NCI-H1105 (cell line): ENCODE measurements around the gene CABS1.
A peak's percentile ranks its signal among the peaks of the same experiment; 100 is the strongest.

ENCODE experiments used
- DNase-seq: peaks from one replicate; lab custom pipeline; 2025; lab: John Stamatoyannopoulos, UW

Gene CABS1

DNA sequence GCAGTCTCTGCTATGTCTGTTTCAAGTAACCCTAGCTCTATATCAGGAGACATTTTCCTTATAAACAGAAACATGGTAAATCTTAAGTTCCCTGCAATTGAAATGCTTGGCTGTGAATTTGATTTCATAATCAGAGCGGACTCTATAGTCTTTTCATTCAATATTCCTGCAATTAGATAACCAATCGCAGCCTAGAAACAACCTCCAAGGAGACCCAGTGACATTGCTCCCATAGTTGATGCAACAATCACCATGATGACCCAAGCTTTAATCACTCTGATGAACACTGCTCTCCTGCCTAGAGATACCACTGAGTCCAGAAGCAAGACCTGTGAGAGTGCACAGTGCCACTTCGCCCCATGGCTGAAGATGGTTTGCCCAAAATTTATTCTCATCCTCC lies at the start of gene CABS1:
Gene CABS1, plus strand, starts transcription at position 301 of the 400 bp plus-strand sequence. Its CDS starts 59 bp downstream, at position 360.
- no peak for DNase-seq

DNA sequence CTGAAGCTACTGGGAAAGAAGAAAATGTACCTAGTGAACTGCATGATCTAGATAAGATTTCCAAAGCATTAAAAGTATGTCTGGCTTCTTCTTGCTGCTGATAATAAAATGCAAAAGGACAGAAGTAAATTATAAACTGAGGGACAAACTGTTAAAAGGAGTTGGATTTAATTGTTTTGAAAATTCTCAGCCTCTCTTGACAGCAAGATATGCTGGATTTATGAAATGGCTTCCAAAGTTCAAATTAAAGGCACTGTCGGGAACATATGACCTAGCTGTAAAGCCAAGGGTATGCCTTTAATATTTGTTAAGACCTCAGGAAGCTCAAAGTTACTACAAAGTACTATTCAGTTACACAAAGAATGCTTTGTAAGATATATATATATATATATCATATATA lies 46.1 kb upstream of the CABS1 start:
- DNase-seq: no peak

DNA sequence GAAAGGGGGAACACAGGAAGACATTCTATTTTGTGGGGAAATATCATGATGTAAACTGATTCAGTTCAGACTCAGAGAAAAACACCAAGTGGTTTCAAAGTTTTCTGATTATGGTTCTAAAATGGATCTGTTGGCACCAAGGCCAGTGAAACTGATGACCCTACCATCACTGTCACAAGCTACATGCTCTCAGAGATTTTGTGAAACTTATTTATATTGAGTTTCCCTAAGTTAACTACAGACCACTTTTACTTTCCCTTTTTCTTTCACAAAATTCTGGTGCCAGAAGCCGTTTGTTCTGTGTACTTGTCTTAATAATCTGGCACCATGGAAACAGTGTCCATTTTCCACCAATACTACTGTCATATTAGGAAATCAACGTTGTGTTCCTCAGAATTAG lies 43.4 kb upstream of the CABS1 start:
- DNase-seq: no peak

DNA sequence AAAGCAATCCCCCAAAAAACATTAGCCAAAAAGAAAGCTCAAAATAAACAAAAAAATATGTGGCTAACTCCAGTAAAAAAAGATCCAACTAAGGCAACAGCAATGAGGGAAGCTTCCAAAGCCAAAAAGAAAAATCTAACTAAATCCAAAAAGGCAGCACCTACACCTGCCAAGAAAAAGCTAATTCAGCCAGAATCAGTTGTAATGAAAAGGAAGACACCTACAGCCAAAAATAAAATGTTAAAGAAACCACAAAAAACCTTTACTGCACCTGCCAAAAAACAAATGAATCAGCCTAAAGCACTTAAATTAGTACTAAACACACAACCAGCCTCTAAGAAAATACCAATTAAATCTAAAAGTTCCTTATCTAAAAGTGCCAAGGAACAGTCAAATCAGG lies 37.2 kb upstream of the CABS1 start:
- DNase-seq: no peak

DNA sequence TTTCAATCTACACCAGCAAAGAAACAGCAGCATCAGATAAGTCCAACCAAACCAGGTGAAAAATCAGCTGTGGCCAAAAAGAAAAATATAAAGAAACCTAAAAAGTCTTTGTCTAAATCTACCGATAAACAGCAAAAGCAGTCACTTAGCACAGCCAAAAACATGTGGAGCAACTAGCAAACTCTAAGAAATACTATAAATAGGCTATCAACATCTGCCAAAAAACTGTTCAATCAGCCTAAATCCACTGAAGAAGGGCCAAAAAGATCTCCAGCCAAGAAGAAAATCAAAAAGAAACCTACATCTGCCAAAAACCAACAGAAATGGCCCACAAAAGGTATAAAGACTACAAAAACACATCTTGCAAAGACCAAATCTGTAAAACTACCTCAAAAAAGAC lies 36.7 kb upstream of the CABS1 start:
- DNase-seq: no peak

DNA sequence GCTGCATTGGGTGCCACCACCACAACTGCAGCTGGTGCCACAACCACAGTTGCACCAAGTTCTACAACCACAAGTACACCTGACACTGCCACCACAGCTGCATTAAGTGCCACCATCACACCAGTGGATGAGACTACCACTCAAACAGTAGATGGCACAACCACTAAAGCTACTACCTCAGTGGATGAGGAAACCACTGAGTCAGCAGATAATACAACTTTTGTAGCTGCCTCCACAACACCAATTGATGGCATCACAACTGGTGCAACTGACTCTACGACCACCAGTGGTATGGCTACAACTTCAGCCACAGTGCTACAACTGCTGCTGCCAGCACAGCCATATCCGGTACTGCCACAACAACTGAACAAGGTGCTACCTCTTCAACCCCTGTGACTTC lies 35.1 kb upstream of the CABS1 start:
- DNase-seq: no peak

DNA sequence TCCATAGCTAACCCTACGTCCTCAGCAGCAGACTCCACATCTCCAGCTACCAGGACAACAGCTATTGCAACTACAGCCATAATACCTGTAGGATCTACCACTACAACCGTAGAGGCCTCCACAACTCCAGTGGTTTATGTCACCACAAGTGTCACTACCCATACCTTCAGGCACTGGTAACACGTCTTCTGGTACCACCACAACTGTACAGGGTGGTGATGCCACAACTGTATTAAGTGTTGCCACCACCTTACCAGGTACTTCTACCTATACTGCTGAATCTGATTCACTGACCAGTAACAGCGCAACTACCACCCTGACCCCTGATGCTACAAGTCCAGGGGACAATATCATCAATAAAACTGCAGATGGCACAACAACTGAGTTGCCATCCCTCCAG lies 34.6 kb upstream of the CABS1 start:
- no peak for DNase-seq

DNA sequence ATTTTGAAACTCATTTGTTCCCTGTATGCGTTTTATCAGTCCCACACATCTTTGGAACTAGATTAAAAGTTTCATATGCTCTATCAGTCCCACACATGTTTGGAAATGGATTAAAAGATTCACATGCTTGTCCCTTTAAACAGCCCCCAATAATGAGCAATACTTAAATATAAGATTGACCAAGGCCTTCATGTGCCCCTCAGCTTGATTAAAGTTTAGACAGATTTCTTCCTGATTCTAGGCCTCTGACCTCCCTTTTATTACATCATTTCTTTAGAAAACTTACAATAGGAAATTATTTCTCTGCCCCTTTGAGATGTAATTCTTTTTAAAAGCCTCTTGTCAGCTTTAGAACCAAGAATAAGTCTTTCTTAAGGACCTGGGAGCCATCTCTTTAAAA lies 31.7 kb upstream of the CABS1 start:
- no peak for DNase-seq

DNA sequence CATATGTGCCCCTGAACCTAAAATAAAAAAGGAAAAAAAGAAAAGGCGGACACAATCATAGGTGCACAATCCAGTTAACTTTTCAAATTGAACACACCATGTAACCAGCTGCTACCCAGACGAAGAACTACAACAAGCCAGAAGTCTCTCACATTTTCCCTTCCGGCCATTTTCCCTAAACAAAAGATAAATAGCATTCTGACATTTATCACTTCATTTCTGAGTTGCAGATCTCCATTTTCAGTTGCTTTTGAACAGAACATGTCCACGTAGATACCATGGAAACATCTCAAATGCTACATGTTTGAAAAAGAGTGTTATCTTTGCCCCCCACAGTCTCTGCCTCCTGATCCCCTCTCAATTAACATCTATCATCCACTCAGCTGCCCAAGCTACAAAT lies 29.2 kb upstream of the CABS1 start:
- no peak for DNase-seq

DNA sequence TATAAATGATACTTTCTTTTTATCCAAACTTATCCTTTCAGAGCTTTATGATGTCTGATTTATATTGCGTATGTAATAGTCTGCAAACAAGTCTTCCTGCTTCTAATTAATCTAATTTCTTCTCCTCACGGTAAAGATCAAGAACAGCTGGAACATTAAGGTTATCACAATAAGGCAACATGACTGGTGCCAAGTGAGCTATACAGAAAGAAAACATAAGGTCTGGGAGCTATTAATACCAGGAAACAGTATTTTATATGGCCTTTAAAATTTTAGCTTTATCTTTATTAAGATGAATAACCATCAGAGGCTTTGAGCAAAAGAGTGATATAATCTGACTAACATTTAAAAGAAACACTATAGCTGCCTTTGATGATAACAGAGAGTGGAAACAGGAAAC lies 28.7 kb upstream of the CABS1 start:
- no peak for DNase-seq

DNA sequence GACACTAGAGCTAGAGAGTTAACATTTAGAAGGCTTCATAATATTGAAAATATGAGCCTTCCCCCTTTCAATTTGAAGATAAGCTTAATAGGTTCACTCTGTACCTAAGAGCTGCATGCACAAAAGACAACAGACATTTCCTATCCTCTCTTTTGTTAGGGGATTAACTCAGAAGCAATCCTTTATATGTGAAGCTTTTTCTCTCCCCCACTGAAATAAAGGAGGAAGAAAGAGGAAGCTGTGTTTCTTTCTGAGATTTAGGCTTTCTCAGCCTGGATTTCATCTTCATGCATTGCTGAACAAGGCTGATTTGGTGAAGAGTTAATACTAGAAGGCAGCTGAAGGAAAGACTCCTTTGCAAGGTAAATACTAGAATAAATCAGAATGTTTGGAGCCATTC lies 21.0 kb upstream of the CABS1 start:
- DNase-seq: no peak

DNA sequence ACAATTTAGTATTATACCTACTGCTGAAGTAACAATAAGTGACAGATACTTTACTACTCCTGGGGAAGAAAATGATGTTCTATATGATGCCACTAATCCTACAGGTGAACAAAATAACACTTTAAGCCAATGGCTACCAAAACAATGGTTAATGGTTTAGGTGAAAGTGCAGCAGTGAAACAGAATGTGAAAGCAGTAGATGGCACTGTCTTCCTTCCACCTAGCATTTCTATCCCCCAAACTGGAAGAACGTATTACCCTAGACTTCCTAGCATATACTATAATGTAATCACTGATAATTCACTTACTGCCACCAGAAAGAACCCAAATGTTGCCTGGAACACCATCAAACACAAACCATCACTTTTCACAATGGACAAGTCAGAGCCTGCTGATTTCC lies 18.9 kb upstream of the CABS1 start:
- DNase-seq: no peak

DNA sequence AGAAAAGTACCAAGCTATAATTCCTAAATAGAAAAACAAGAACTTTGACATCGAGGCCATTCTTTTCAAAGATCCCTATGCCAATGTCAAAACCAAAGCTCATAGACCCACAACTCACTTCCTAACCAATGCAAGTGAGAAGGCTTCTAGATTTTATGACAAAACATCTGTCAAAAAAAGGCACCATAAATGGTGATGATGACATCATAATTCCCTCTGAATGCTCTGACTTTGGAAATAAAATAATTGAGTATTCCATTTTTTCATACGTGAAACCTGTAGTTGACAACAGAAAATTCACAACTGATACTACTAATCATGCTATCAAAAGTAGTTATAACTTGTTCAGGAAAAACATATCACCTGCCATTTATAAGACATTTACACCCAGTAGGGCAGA lies 8.7 kb upstream of the CABS1 start:
- no peak for DNase-seq

DNA sequence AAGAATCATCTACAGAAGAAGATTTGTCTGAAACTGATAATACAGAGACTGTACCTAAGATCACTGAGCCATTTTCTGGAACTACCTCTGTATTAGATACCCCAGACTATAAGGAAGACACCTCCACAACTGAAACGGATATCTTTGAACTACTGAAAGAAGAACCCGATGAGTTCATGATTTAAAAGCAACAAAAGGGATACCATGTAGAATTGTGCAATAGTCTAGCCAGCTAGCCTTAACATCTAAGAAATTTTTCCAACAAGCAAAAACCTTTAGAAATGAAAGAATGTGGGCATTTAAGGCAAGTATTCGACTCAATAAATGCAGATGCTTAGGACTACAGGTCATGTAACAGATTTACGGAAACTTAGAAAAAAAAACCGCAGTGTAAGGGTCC lies 1.3 kb downstream of the CABS1 start:
- DNase-seq: no peak

DNA sequence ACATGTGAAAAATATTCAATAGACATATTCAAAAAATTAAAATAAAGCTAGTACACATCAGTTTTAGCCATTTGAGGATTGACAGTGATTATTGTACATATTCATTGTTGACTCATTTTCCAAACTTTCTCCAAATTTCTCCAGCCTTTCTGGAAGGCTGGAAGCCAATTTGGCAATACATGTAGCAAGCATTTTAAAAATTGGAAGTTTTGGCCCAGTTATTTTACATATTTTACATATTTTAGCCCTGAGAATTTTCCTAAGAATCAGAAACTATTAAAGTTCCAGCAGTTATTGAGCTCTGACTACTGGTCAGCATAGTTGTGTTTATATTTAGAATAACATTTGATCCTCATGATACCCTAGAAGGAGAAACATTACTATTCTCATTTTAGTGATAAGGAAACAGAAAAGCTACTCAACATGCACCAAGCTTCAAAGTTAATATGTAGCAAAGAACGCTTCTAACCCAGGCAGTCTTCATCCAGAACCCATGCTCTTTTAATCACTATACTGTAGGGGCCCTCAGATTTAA lies 3.2 kb downstream of the CABS1 start:
- DNase-seq: no peak

DNA sequence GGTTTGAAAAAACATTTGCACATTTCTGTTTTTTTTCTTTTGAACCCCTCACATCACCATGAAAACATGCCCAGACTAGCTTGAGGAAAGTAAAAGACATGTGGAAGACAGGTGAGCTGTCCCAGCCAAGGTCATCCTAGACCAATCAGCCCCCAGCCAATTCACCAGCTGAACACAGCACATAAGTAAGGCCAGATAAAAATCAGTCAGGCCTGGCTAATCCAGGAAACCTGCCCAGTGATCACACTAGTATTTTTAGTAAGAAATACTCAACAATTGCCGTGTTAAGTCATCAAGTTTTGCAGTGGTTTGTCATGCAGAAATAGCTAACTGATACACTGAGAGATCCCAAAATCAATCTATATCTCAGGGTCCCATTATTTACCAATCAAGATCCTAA lies 21.4 kb downstream of the CABS1 start:
- no peak for DNase-seq

DNA sequence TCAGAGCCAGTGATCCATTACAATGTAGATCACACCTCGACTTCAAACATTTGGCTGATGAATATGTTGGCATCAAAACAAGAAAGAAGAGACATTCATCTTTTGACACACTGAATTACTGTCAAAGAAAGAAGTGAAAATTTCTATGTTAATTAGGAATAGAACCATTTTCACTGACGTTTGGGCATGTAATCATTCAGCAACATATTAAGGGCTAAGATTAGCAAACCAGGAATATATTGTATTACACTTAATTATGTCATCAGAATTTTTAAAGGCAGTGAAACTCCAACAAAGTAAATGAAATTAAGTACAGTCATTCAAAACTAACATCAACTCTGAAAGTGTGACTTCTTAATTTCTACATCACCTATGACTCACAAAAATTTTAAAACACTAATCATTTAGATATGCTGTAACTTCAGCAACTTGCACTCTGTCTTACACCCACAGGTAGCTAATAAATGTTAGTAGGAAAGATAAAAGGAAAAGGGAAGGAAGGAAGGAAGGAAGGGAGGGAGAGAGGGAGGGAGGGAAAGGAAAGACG lies 24.4 kb downstream of the CABS1 start:
- no peak for DNase-seq

DNA sequence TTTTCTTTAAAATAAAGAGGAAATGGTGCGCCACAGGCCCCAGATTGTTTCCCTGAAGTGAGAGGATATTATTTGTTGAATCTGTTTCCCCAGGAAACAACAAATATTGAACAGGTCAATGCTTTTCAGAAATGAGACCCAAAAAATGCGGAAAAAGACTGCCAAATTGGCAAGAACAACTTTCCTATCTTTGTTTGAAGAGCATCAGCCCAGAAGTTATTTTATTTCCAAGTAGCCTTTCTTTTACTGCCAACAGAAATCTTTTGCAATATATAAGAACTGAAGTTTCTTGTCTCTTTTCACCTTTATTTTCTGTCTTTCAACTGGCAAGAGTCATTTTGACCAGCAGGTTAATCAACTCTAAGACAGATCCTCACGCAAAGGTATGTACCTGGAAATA lies 25.7 kb downstream of the CABS1 start, which contains the start of gene SMR3A:
Gene SMR3A, plus strand, starts transcription at position 301 of the 400 bp plus-strand sequence. CDS start 1,356 bp downstream, outside the sequence.
- no peak for DNase-seq

DNA sequence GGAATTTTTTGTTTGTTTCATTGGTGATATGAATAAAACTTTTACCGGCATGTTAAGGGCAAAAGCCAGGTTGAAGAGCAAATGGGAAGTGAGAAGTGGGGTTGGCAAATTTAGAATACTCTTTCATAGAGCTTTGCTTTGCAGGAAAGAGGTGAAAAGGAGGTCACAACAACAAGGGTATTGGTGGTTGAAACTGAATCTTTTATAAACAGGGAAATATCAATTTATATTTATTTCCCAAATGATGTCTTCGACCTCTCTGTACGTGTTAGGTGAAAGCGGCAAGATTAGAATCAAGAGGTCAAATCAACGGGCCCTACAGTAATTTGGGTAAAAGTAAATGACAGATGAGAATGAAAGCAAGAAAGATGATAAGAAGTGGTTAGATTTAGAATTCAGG lies 29.2 kb downstream of the CABS1 start:
- no peak for DNase-seq

DNA sequence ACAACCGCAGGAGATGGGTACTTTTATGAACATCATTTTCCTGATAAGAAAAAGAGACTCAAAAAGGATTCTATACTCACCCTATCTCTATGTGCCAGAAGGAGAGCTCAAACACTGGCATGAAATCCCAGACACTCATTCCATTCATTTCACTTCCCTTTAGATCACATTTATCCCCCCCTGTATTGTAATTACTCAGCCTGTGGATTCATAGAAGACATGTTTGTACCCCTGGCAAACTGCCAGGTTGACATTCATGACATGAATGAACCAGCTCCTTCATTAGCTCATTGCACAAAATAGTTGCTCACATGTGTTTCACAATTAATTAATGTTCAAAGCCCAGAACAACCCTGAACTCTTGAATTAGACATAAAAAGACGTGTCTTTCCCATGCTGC lies 30.7 kb downstream of the CABS1 start:
- DNase-seq: peak; percentile 13

DNA sequence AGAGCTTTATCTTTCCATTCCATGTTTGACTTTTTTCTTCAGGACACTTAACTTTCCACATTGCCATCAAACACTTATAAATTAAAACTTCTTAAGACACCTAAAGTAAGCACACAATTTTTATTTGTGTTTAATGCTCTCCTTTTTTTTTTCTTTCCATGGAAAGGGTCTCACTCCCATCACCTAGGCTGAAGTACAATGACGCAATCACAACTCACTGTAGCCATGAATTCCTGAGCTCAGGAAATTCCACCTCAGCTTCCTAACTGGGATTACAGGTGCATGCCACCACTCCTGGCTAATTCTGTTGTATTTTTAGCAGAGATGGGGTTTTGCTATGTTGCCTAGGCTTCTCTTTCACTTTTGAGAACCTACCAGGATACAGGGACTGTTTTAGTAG lies 33.0 kb downstream of the CABS1 start:
- no peak for DNase-seq

DNA sequence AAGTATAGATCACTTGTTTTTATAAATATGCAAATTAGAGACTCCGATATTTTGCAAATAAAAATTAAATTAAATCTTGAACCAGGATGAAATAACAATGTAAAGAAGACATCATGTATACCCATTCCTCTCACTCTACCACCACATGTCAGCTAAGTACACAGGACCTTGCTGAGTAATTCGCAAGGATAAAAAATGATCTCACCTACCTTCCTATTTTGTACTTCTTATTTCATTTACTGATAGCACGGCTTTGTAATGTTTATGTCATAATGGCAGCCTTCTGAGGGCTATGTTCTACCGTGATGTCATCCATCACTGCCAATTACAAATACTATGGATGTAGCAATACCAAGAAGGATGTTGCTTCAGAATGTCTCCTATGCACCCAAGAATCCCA lies 37.2 kb downstream of the CABS1 start:
- DNase-seq: no peak

DNA sequence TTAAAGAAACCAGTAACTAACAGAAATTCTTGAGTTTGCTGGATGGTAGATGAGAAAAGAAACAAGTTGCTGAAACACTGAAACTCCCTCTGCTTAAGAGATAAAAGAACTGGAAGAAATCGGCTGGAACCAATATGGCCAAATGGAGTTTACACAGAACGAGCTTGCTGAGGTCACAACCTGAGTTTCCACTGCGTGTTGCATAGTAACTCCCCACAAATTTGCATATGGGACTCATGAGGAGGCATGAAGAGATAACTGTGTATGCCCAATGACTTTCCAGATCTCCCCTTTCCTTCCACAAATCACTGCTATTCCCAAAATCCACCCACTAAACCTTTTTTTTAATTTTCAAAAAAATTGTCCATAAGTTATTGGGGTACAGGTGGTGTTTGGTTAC lies 38.0 kb downstream of the CABS1 start:
- DNase-seq: no peak

DNA sequence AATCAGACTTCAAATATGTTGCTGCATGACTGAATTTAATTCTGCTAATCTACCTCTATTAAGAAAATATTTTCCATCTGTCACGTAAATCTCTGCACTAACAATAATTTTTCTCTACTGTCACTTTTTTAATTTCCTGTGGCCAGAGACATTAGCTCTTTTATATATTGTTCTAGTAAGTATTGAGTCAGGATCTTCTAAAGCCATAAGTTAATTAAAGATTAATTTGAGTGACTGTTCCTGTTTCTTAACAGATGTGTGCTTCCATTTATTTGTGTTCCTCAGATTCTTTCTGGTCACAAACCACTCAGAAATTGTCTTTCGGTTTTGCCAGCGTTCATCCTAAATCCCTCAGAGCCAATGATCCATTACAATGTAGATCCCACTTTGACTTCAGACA lies 45.8 kb downstream of the CABS1 start:
- DNase-seq: no peak
